Fibroblast of skin of right quadriceps (primary cell): ENCODE results near the gene EDNRA.

Source experiments
- DNase-seq: peaks from one replicate; pipeline ENCODE4 v3.0.0-alpha.2; 2013

The EDNRA gene

GRCh38 chr4:147498031-147498660 is 17.2 kb downstream of the EDNRA start:
- DNase-seq, result peak; percentile 86

GRCh38 chr4:147508346-147508745 is 27.4 kb downstream of the EDNRA start:
- no peak for DNase-seq

GRCh38 chr4:147509386-147509785 is 28.5 kb downstream of the EDNRA start:
- DNase-seq, result no peak

- peak; percentile 78 for DNase-seq
Measured at GRCh38 chr4:147510962-147511668, 30.2 kb downstream of the EDNRA start.

- DNase-seq, result peak; percentile 73
Measured at GRCh38 chr4:147513091-147513490, 32.2 kb downstream of the EDNRA start.

- no peak for DNase-seq
Measured at GRCh38 chr4:147513952-147514351, 33.1 kb downstream of the EDNRA start.

- DNase-seq, result no peak
Measured at GRCh38 chr4:147515220-147515936, 34.5 kb downstream of the EDNRA start.

- DNase-seq, result no peak
Measured at GRCh38 chr4:147516133-147516532, 35.2 kb downstream of the EDNRA start.

GRCh38 chr4:147518086-147518485 is 37.2 kb downstream of the EDNRA start:
- DNase-seq, result peak; percentile 77

GRCh38 chr4:147518846-147519767 is 38.2 kb downstream of the EDNRA start:
- peak; percentile 71 for DNase-seq

GRCh38 chr4:147524601-147525000 is 43.7 kb downstream of the EDNRA start:
- DNase-seq, result no peak

GRCh38 chr4:147525494-147526271 is 44.8 kb downstream of the EDNRA start:
- no peak for DNase-seq

GRCh38 chr4:147526272-147526654 is 45.4 kb downstream of the EDNRA start:
- no peak for DNase-seq

GRCh38 chr4:147528054-147528453 is 47.2 kb downstream of the EDNRA start:
- DNase-seq, result no peak

- no peak for DNase-seq
Measured at GRCh38 chr4:147530134-147530533, 49.2 kb downstream of the EDNRA start.

GRCh38 chr4:147530723-147531122 is 49.8 kb downstream of the EDNRA start:
- peak; percentile 45 for DNase-seq

- peak; percentile 52 for DNase-seq
Measured at GRCh38 chr4:147532896-147533295, 52.0 kb downstream of the EDNRA start.

- DNase-seq, result peak; percentile 73
Measured at GRCh38 chr4:147533331-147533730, 52.4 kb downstream of the EDNRA start.

GRCh38 chr4:147535124-147535523 is 54.2 kb downstream of the EDNRA start:
- DNase-seq, result no peak

GRCh38 chr4:147538711-147539110 is 57.8 kb downstream of the EDNRA start:
- no peak for DNase-seq

- no peak for DNase-seq
Measured at GRCh38 chr4:147539959-147540358, 59.1 kb downstream of the EDNRA start.
